Nucleus accumbens (tissue), 56 donors: Measurements from ENCODE around the gene MXRA7.
A peak's percentile ranks its signal among the peaks of the same experiment; 100 is the strongest.
"Not testable (repeated sequence)": the region's sequence is repeated elsewhere in the genome, so short reads cannot be mapped to it uniquely, and the experiment has no call there.

Source experiments
- DNase-seq, 56 donors: peaks; one replicate each; lab custom pipeline; 2025; lab: John Stamatoyannopoulos, UW

The MXRA7 gene

GRCh38 chr17:76700270-76700616, 10.5 kb downstream of the MXRA7 start:
- no peak for DNase-seq

DNA sequence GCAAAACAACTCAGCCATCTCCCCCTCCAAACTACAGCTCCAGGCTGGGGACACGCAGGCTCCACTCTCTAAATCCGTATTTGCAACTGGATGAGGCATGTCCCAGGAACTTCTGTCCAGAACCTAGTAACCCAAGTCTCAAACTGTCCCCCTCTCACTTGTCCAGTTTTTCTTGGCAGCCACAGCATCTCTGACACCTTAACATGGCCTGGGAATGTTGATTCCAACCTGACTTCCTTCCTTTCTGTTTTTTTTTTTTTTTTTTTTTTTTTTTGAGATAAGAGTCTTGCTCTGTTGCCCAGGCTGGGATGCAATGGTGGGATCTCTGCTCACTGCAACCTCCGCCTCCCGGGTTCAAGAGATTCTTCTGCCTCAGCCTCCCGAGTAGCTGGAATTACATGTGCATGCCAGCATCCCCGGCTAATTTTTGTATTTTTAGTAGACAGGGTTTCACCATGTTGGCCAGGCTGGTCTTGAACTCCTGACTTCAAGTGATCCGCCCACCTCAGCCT, 12.2 kb downstream of the MXRA7 start:
- not testable (repeated sequence) for DNase-seq

DNA sequence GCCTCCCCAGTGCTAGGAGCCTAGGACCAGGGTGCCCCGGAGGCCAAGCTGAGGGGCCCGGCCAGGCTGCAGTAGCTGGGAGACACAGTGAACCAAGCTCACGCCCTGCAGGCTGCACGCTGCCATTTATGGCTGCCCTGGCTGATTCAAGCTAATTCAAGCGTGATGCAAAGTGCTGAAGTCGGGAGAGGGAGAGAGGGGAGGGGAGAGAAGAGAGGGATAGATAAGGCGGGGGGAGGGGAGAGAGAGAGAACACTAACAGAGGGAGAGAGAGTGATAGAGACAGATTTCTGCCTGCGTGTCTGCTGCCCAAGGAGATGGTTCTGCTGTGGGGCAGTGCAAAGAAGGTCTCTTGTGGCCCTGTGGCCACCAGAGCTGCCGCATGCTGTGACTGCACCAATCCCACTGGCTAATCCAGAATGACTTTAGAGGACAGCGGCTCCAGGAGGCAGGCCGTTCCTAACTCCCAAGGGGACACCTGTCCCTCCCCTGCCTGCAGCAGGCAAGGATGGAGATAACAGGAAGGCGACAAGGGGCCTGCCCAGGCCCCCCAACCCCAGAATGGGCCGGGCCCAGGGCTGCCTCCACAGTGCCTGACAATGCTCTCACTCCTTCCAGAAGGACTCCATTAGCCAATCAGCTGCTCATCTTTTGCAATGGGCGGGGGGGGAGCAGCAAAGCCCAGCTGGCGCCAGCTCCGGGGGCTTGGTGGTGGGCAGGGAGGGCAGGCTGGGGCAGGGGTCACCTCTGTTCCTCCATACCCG, 12.9 kb downstream of the MXRA7 start:
- DNase-seq, result peak in 7 of 56 donors; percentile 12 to 41 (median 19)

DNA sequence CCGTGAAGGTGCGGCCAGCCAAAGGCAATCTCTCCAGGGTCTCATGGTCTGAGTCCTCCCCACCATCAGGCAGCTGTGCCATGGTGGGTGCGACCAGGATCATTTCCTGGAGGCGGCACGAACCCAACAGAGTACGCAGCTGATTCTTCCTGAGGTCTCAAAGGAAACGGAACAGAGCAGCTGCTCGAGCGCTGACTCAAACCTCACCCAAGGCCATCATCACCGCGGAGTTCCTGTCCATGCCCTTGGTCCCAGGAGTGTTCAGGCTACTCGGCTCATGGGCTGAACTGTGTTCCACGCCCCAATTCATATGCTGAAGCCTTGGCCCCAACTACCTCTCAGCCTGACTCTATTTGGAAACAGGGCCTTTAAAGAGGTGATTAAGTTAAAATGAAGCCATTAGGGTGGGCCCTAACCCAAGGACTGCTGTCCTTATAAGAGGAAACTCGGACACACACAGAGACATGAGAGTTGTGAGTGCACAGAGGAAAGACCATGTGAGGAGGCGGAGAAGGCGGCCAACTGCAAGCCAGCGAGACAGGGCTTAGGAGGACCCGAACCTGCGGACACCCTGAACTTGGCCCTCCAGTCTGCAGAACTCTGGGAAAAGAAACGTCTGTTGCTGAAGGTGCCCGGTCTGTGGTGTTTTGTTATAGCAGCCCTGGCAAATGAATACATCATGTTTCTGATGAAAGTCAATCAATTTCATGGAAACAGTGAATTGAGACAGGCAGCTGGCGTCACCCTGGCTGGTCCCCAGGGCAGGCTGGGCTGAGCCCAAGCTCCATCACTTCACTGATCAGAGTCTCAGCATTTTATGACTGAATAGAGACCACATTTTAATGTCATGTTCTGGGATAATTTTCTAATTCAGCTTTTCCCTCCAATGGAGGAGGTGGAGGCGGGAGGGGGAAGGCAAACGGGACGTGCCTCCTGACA, 13.7 kb downstream of the MXRA7 start:
- DNase-seq, result no peak

DNA sequence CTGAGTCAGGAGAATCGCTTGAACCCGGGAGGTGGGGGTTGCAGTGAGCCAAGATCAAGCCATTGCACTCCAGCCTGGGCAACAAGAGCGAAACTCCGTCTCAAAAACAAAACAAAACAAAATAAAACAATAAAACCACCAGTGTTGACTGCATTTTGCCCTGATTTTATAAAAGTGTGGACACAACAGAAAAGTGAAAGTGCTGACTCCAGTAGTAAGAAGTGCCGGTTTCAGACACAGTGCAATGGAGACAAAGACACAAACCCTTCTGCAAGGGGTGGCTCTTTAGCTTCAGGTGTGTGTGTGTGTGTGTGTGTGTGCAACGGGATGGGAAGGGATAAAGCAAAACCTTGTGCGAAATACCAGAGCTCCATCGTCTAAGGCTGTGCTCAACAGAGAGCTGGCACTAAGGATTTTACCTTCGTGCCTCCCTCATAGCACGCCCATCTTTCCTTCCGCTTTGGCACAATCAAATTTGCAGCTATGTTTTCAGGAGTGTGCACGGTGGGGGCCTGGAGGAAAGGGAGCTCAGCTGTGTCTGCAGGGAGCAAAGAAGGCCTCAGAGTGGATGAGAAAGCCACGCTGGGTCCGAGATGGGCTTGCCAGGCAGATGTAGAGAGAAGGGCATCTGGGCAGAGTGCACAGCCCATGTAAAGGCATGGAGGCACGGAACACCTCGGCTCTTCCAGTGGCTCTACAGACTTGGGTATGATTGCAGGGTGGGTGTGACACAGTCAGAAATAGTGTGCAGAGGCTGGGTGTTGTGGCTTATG, 15.5 kb downstream of the MXRA7 start:
- DNase-seq, result peak in 2 of 56 donors; percentile 31 to 34

DNA sequence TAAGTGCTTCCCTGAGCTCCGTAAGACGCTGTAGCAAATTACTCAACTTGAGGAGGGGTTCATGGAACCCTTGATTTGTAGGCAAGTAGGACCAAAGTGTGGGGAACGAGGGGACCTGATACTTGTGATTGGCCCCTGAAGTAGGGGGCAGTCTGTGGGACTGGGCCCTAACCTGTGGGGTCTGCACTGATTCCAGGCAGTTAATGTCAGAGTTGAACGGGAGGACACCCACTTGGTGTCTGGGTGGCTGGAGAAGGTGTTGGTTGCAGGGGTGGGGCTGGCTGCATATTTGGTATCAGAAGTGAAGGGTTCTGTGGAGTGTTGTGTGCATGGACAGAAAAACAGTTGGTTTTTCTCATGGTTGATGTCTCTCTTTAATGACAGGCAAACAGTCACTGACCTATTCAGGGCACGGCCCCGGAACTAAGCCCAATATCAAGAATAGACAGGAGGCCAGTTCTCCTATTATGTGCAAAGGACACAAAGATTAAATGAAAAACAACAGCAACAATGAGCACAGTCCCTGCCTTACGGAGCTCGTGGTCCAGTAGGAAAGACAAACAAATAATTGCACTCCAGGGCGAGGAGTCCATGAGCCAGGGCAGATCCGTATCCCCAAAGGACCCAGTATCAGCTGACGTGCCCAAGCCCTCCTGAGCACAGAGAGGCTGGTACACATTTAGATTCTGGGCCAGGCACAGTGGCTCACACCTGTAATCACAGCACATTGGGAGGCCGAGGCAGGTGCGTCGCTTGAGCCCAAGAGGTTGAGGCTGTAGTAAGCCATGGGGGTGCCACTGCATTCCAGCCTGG, 19.2 kb downstream of the MXRA7 start:
- no peak for DNase-seq

DNA sequence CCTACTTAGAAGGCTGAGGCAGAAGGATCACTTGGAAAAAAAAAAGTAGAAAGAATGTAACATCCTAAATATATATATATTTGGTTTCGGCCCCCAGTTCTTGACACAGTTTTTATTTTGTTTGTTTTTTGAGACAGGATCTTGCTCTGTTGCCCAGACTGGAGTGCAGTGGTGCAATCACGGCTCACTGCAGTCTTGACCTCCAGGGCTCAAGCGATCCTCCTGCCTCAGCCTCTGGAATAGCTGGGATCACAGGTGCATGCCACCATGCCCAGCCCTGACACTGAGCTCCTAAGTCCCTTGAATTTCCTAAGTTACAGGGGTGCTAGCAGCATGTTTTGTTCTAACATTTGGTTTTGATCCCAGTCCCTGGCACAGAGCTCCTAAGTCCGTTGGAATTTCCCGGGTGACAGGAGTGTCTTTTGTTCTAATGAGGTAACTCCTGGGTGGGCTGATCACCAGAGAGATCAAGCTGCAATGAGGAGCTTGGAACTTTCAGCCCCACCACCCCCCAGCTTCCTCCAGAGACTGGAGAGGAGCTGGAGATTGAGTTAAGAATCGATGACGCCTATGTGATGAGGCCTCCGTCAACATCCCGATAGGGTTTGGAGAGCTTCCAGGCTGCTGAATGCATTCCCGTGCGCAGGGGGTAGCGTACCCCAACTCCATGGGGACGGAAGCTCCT, 20.0 kb downstream of the MXRA7 start:
- no peak for DNase-seq

- peak in 10 of 56 donors; percentile 15 to 63 (median 52) for DNase-seq
Measured at GRCh38 chr17:76689859-76690258, 20.9 kb downstream of the MXRA7 start.

GRCh38 chr17:76688165-76688622, 22.6 kb downstream of the MXRA7 start:
- DNase-seq, result peak in 3 of 56 donors; percentile 18 to 50 (median 34)

- DNase-seq, result peak in 13 of 56 donors; percentile 17 to 52 (median 26)
Measured at GRCh38 chr17:76687298-76688164, 23.2 kb downstream of the MXRA7 start.

- peak in 21 of 56 donors; percentile 13 to 81 (median 45) for DNase-seq
Measured at GRCh38 chr17:76686538-76687297, 24.0 kb downstream of the MXRA7 start.

DNA sequence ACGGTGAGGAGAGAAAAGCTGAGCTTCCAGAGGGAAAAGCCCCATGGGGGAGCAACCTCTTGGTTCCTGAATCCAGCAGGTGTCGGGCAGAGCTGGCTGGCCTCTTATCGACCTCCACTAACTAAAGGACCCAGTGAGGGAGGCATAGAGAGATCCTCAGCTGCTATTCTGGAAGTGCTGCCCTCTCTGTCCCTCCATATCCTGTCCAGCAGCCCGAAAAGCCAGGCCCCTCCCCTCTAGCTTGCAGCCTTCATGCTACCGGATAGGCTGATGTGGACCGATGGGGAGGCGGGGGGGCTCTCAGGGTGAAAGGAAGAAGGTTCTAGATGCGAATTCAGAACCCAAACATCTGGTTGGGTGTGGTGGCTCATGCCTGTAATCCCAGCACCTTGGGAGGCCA, 24.9 kb downstream of the MXRA7 start:
- no peak for DNase-seq

DNA sequence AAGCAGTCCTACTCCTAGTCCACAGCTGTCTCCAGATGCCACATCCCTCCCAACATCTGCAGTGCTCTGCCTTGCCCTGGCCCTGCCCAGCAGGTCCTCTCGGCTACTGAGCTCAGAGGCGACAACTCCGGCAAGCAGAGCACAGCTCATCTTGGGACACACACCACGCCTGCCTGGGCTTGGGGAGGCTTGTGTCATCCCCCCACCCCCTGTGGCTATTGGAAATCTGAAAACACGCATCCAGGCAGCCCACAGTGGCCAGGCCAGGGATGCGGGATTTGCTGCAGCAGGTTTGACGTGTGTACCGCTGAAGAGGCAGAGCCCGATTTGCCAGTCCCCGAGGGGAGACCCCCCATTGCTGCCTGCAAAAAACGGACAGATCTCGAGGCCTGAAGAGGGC, 25.4 kb downstream of the MXRA7 start:
- no peak for DNase-seq

DNA sequence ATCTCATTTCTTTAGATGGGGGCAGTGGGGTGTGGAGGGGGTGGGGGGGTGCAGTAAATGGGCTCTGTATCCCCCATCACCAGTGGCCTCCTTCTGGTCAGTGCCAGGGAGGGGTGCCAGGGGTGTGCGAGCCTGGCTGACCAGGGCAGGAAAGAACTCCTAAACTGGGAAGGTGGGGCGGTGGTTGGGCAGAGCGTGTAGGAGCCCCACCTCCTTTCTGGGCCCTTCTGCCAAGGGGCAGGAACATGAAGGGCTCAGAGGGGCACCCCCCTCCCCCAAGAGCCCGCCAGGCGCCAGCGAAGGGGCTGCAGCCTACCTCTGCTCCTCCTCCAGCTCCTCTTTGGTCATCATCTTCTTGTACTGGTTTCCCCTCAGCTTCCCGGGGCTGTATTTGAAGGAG, 26.0 kb downstream of the MXRA7 start:
- no peak for DNase-seq

DNA sequence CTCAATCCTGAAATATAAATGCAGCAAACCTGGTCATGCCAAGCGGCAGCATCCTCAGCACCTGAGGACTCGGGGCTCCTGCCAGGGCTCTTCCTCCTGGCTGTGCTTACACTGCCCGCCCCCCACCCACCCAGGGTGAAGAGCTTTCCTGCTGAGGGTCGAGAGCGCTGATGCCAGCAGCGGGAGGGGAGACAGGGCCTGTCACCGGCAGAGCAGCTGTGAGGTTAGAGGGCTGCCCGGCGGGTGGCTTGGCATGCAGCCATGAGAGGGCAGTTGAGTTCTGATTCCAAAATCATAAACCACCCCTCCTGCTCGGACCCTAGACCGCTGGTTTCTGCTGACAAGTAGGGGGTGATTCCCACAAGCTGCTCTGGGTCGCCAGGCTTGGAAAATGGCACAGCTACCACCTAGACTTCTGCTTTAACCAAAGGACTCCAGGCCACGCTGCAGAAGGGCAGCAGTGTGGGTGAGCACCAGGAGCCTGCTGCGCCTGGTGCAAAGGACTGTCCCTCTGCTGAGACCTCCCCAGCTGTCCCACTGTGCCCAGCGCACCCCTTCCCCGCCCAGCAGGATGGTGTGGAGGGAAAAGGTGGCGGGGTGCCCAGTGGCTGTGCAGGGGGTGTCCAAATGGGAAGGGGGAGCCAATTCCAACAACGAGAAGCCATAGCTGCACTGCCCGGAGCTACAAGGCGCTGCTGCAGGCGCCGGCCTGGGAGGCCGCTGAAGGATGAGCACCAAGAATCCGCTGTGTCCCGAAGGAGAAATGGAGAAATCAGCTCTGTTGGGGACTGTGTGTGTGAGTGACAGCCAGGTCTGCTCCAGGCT, 26.6 kb downstream of the MXRA7 start:
- DNase-seq, result peak in 1 of 56 donors; percentile 36

GRCh38 chr17:76683011-76683755, 27.6 kb downstream of the MXRA7 start:
- no peak for DNase-seq
